ENCODE measurements around the gene FSD1L.

DNA sequence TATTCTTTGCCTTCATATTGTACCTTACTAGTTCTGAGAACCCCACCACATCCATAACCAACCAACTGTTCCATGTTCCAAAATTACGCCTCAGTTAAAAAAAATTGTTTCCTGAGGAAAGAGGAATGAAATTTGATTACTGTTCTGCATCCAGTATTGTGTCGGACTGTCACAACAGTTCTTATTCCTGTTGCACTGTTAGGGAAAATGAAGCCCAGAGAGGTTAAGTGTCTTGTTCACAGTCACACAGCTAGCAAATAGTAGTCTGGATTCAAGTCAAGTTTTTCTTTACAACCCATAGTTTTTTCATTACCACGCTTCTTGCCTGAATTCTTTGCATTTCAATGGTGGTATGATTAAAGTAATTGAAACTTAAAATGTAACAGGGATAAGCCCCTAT is 4.4 kb downstream of the FSD1L start:
- TF ChIP-seq POLR2AphosphoS5 (IDR thresholded peaks at IDR 0.05; ENCODE audit: low read depth, low read length) (no peak), POLR2A (IDR thresholded peaks at IDR 0.05; ENCODE audit: low read depth, low read length) (no peak), POU2F2 (IDR thresholded peaks at IDR 0.05; ENCODE audit: low read depth, low read length) (no peak), SPI1 (IDR thresholded peaks at IDR 0.05; ENCODE audit: low read depth, low read length) (no peak)
